HL-60 (cell line): ENCODE measurements around the gene CDC42EP3.

ENCODE experiments used
- DNase-seq, 2 experiments: peaks; one replicate each; pipeline ENCODE4 v3.0.0-alpha.2; 2010 to 2020; ENCODE audit warnings: low read depth in 1 of 2, low spot score in 1 of 2
- H3K27ac ChIP-seq: fragments of 250-450 bp; sonication (Bioruptor Pico); replicated peaks from 2 replicates; pipeline ENCODE4 v1.5.1; 2020; ENCODE audit warnings: mild to moderate bottlenecking, moderate library complexity
- H3K27me3 ChIP-seq: fragments of 250-450 bp; sonication (Bioruptor Pico); 2 replicates; pipeline ENCODE4 v1.5.1; 2021; ENCODE audit warnings: mild to moderate bottlenecking, moderate library complexity; ENCODE audit not compliant: insufficient read depth, poor library complexity, severe bottlenecking
- H3K4me3 ChIP-seq: replicated peaks from 2 replicates; pipeline ENCODE4 v1.5.1; 2011; ENCODE audit warnings: mild to moderate bottlenecking, control low read depth, low read length; ENCODE audit not compliant: insufficient read depth
- GABPA ChIP-seq: IDR thresholded peaks from 2 replicates; pipeline ENCODE4 v1.6.1; 2012; ENCODE audit warnings: low read depth
- POLR2AphosphoS5 ChIP-seq: IDR thresholded peaks from 2 replicates; pipeline ENCODE4 v1.6.1; 2012; ENCODE audit warnings: low read depth
- SPI1 ChIP-seq: IDR thresholded peaks from 2 replicates; pipeline ENCODE4 v1.6.1; 2012; ENCODE audit warnings: low read depth, mild to moderate bottlenecking, borderline replicate concordance
- TF ChIP-seq, protein P1 (sequence below): IDR thresholded peaks from one replicate; pipeline ENCODE4 v1.5.1; 2011; ENCODE audit warnings: low read length, control low read depth, inconsistent platforms; ENCODE audit not compliant: insufficient read depth
- TF ChIP-seq, protein P2 (sequence below): IDR thresholded peaks from 2 replicates; pipeline ENCODE4 v1.6.1; 2012; ENCODE audit warnings: low read depth; ENCODE audit not compliant: insufficient replicate concordance

The CDC42EP3 gene

DNA sequence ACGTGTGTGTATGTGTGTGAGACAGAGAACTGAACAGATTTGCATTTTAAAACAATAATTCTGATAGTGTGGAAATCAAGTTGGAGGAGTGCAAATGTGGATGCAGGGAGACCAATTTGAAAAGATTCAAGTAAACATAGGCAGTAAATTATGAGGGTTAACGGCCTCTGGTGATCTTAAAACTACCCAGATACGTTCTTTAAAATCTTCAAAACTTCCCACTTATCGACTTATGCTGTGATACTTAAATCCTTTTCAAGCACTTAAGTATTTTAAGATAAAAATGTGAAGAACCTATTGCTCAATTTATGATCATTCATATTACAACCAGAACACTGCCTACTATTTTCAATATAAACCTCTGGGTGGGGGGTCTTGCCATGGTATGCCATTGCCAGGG is 37.7 kb upstream of the CDC42EP3 start:
- TF ChIP-seq, protein P1, sequence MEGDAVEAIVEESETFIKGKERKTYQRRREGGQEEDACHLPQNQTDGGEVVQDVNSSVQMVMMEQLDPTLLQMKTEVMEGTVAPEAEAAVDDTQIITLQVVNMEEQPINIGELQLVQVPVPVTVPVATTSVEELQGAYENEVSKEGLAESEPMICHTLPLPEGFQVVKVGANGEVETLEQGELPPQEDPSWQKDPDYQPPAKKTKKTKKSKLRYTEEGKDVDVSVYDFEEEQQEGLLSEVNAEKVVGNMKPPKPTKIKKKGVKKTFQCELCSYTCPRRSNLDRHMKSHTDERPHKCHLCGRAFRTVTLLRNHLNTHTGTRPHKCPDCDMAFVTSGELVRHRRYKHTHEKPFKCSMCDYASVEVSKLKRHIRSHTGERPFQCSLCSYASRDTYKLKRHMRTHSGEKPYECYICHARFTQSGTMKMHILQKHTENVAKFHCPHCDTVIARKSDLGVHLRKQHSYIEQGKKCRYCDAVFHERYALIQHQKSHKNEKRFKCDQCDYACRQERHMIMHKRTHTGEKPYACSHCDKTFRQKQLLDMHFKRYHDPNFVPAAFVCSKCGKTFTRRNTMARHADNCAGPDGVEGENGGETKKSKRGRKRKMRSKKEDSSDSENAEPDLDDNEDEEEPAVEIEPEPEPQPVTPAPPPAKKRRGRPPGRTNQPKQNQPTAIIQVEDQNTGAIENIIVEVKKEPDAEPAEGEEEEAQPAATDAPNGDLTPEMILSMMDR, result no peak
- TF ChIP-seq GABPA (no peak), POLR2AphosphoS5 (no peak), SPI1 (no peak)
- TF ChIP-seq, protein P2, sequence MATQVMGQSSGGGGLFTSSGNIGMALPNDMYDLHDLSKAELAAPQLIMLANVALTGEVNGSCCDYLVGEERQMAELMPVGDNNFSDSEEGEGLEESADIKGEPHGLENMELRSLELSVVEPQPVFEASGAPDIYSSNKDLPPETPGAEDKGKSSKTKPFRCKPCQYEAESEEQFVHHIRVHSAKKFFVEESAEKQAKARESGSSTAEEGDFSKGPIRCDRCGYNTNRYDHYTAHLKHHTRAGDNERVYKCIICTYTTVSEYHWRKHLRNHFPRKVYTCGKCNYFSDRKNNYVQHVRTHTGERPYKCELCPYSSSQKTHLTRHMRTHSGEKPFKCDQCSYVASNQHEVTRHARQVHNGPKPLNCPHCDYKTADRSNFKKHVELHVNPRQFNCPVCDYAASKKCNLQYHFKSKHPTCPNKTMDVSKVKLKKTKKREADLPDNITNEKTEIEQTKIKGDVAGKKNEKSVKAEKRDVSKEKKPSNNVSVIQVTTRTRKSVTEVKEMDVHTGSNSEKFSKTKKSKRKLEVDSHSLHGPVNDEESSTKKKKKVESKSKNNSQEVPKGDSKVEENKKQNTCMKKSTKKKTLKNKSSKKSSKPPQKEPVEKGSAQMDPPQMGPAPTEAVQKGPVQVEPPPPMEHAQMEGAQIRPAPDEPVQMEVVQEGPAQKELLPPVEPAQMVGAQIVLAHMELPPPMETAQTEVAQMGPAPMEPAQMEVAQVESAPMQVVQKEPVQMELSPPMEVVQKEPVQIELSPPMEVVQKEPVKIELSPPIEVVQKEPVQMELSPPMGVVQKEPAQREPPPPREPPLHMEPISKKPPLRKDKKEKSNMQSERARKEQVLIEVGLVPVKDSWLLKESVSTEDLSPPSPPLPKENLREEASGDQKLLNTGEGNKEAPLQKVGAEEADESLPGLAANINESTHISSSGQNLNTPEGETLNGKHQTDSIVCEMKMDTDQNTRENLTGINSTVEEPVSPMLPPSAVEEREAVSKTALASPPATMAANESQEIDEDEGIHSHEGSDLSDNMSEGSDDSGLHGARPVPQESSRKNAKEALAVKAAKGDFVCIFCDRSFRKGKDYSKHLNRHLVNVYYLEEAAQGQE, result no peak
- Histone ChIP-seq H3K27ac (no peak overlapping the region), H3K27me3 (no peaks in the 10 kb centered on the region), H3K4me3 (no peak overlapping the region)
- no peak for DNase-seq

DNA sequence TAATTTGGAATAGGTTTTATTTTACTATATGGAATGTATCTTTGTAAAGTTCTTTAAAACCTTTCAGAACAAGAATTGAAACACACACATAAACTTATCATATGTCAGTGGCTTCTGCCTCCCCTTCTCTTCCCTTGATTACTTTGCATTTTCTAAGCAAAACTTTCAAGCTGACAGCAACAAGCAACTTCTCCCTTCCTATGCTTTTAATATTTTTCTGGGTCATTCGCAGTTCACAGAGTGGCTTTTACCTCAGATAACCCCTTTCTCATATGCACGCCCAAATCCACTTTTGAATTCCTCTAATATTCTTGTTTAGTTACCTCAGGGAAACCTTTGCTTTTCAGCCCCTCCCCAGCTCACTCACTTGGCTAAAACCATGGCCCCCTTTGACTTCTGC is 36.7 kb upstream of the CDC42EP3 start:
- no peak for DNase-seq
- Histone ChIP-seq H3K27ac (no peak overlapping the region), H3K4me3 (no peak overlapping the region), H3K27me3 (no peaks in the 10 kb centered on the region)
- TF ChIP-seq, protein P2, result no peak
- TF ChIP-seq GABPA (no peak), POLR2AphosphoS5 (no peak), SPI1 (no peak)
- TF ChIP-seq, protein P1, result no peak

DNA sequence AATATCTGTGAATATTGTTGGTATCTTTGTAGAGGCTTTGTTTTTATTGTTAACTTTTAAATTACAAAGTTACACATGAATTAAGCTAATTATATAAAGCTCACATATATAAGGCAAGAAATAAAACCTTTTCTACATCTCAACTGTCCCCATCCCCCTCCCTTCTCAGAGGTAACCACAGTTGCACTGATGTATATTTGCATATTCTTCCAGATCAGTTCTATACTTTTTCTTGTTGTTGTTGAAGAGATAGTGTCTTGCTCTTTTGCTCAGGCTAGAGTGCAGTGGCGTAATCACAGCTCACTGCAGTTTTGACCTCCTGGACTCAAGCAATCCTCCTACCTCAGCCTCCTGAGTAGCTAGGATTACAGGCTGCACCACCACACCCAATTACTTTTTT is 36.0 kb upstream of the CDC42EP3 start:
- no peak for DNase-seq
- no peak for TF ChIP-seq POLR2AphosphoS5
- TF ChIP-seq SPI1, result no peak
- no peak for TF ChIP-seq GABPA
- TF ChIP-seq, protein P1, result no peak
- TF ChIP-seq, protein P2, result no peak
- no peaks in the 10 kb centered on the region for H3K27me3 ChIP-seq
- no peak overlapping the region for H3K27ac ChIP-seq
- H3K4me3 ChIP-seq, result no peak overlapping the region
